Measurements from ENCODE around the gene SLCO4A1.

Gene SLCO4A1

GRCh38 chr20:62634330-62634967 is 7.9 kb upstream of the SLCO4A1 start:
- DNase-seq (ENCODE audit: extremely low spot score, insufficient read length, low read depth) (no peak), FAIRE-seq (no peak)

- no peak for FAIRE-seq
- DNase-seq (ENCODE audit: extremely low spot score, insufficient read length, low read depth), result no peak
Measured at GRCh38 chr20:62635232-62635631, 7.1 kb upstream of the SLCO4A1 start.

DNA sequence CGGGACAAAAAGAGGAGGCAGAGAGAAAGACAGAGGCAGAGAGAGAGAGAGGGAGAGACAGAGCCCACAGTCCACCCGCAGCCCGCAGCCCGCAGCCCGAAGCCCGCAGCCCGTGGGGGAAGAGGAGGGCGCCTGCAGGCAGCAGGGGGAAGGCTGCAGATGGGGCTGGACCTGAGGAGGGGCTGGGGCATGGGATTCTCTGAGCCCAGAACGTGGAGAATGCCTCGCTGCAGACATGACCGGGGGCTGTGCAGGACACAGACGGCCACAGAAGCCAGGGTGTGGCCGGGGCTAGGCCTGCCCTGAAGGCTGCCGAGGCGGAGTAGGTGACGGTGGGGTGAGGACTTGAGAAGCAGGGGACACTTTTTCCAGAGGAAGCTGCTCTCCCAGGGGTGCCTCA is 6.5 kb upstream of the SLCO4A1 start:
- no peak for FAIRE-seq
- no peak for DNase-seq (ENCODE audit: extremely low spot score, insufficient read length, low read depth)

DNA sequence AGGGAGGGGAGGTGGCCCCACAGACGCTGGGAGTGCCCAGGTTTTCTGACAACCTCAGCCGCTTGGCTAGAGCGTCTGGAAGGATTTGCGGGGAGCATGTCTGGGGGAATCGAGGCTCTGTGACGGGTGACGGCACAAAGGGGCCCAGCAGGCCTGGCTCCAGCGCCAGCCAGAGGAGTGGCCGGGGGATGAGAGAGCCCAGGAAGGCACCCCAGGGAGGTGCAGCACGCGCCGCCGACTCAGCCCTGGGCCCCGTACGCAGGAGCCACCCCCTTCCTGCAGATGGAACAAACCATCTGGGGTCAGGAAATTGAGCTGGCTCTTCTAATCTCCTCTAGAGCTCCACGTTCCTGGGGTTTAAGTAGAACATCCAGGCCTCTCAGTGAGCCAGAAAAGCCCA is 5.9 kb upstream of the SLCO4A1 start:
- FAIRE-seq, result no peak
- DNase-seq (ENCODE audit: extremely low spot score, insufficient read length, low read depth), result no peak

GRCh38 chr20:62637110-62637509 is 5.2 kb upstream of the SLCO4A1 start:
- no peak for FAIRE-seq
- no peak for DNase-seq (ENCODE audit: extremely low spot score, insufficient read length, low read depth)

DNA sequence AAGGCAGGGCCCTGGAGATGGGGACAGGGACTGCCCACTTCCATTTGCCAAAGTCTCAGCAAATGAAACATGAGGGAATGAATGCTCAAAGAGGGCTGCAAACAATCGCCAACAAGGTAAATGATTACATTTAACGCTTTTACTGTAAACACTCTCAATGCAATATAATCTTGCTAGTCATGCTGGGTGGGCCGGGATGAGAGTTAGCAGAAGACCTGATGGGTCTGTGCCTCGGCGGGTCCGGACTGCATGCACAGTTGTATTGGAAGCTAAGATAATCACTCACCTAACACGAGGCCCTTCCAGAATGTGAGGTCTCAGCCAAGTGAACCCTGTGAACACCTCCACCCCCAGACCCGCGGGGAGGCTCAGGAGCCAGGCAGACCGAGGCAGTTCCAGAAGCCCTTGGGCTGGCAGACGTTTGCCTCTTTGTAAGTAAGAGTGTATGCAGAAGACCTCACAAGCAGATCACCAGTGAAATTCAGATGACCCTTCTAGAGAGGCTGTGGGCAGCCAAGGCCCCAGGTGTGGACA is 4.7 kb upstream of the SLCO4A1 start:
- FAIRE-seq, result no peak
- no peak for DNase-seq (ENCODE audit: extremely low spot score, insufficient read length, low read depth)

GRCh38 chr20:62638055-62638570 is 4.2 kb upstream of the SLCO4A1 start:
- no peak for FAIRE-seq

GRCh38 chr20:62638679-62639406 is 3.5 kb upstream of the SLCO4A1 start:
- no peak for FAIRE-seq
- no peak for DNase-seq (ENCODE audit: extremely low spot score, insufficient read length, low read depth)

More at GRCh38 chr20:62638055-62638570, 4.2 kb upstream of the SLCO4A1 start:
- DNase-seq (ENCODE audit: extremely low spot score, insufficient read length, low read depth), result no peak

DNA sequence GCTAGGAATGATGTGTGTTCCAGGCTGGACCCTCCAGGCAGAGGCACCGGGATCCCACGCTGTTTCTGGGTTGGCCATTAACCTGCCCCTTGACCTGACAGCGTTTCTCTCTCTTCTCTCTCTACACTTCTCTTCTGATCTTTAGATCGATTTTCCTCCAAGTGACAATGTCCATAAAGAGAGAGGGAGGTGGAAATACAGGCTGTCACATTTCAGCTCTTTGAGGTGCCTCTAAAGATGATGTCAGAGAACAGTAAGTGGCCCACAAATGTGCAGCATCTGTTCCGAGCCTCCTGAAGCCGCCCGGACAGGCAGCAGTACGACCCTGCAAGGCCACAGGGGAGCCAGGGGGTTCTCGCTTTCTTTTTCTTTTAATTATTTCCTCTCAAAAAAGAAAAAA is 2.5 kb upstream of the SLCO4A1 start:
- FAIRE-seq (no peak), DNase-seq (ENCODE audit: extremely low spot score, insufficient read length, low read depth) (no peak)

GRCh38 chr20:62640870-62641269 is 1.4 kb upstream of the SLCO4A1 start:
- FAIRE-seq (no peak), DNase-seq (ENCODE audit: extremely low spot score, insufficient read length, low read depth) (no peak)

GRCh38 chr20:62641321-62642050 is 817 bp upstream of the SLCO4A1 start:
- DNase-seq (ENCODE audit: extremely low spot score, insufficient read length, low read depth), result no peak
- no peak for FAIRE-seq

GRCh38 chr20:62642666-62643520 is 590 bp downstream of the SLCO4A1 start:
- DNase-seq (ENCODE audit: extremely low spot score, insufficient read length, low read depth) (no peak), FAIRE-seq (peak; percentile 24)

DNA sequence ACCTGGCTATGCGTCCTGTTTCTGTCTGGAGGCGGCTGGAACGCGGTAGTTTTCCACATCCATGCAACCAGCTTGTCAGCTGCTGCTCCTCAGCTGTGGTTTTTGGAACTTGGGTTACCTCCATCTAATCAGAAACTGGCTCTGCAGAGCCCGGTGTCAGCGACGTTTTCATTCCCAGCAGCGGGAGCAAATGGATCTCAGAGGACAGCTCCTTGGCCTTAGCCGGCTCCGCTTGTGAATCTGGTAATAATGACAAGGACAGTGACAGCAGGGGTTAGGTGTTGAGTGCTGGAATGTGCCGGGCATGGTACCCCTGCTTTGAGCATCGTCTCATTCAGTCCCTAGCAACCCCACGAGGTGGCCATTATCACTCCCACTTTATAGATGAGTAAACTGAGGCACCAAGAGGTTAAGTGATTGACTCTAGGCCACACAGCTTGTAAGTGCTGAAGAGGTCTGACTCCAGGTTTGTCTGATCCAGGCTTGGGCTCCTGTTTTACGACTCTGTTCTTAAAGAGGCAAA is 1.3 kb downstream of the SLCO4A1 start:
- DNase-seq (ENCODE audit: extremely low spot score, insufficient read length, low read depth) (no peak), FAIRE-seq (no peak)

GRCh38 chr20:62644044-62644795 is 1.9 kb downstream of the SLCO4A1 start:
- no peak for DNase-seq (ENCODE audit: extremely low spot score, insufficient read length, low read depth)
- FAIRE-seq, result no peak

DNA sequence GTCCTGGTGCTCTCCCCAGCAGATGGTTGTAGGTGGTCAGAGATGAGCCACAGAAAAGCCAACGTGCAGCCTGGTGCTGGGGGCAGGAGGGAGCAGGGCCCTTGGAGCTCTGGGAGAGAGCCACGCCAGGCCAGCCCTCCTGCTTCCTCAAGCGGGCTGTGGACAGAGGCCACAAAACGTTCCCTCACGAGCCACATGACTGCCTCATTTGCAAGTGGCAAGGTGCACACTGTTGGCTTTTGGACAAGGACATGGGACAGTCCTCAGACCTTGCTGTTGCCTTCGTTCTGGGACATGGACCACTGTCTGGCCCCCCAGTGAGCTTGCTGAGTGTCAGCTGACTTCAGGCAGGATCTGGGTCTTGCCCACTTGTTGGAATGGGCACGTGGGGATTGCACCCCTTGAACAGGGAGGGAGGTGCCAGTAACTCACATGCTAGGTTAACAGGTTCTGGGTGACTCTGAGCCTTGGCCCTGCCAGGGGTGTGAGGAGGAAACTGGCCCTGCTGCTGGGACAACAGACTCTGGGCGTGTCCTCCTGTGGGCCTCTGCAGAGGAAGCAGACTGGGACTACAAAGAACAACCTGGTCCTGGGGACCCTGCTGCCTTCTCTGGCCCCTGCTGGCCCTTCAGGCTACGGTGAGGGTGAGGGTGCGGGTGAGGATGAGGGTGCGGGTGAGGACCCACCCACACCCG is 2.6 kb downstream of the SLCO4A1 start:
- no peak for DNase-seq (ENCODE audit: extremely low spot score, insufficient read length, low read depth)
- no peak for FAIRE-seq

- DNase-seq (ENCODE audit: extremely low spot score, insufficient read length, low read depth) (no peak), FAIRE-seq (no peak)
Measured at GRCh38 chr20:62645613-62646012, 3.3 kb downstream of the SLCO4A1 start.

GRCh38 chr20:62646851-62647520 is 4.7 kb downstream of the SLCO4A1 start:
- DNase-seq (ENCODE audit: extremely low spot score, insufficient read length, low read depth) (no peak), FAIRE-seq (peak; percentile 9)
